Endothelial cell of hepatic sinusoid (primary cell): ENCODE measurements around the gene PAX6.

Experiments
- in situ Hi-C: cut with HindIII; loops from 2 replicates; pipeline ENCODE4 v1.10.0; 2017; ENCODE audit warnings: low sequenced_read_pairs

Gene PAX6

DNA sequence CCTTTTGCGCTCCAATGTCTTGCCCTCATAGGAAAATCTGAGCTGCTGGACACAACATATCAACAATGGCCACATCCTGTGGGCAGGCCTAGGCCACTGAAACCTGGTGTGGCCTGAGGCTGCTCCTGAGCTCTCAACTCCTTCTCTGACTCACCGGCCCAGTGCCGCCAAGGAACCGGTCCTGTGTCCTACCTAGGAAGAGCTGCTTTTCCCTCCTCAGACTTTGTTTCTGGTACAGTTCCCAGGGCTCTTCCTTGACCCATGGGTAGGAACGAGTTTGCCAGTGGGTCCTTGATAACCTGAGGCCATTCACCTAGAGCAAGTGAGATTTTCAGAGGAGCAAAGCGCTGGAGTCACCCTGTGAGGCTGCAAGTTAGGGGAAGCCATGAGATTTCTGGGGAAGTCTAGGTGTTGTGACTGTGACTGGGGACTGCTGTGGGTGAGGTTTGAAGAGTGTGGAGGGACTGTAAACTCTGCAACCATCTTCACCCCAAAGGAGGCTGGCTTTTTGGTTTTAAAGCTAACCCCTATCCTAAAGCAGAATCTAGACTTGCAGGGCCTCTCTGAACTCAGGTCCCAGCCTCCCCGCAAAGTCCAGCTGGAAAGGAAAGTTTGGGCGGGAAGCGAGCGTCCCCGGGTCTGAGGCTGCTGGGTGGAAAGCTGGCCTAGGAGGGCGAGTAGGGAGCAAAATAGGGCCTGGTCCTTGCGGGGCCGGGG is 12.0 kb upstream of the PAX6 start:
- in situ Hi-C loops: no loop called here

DNA sequence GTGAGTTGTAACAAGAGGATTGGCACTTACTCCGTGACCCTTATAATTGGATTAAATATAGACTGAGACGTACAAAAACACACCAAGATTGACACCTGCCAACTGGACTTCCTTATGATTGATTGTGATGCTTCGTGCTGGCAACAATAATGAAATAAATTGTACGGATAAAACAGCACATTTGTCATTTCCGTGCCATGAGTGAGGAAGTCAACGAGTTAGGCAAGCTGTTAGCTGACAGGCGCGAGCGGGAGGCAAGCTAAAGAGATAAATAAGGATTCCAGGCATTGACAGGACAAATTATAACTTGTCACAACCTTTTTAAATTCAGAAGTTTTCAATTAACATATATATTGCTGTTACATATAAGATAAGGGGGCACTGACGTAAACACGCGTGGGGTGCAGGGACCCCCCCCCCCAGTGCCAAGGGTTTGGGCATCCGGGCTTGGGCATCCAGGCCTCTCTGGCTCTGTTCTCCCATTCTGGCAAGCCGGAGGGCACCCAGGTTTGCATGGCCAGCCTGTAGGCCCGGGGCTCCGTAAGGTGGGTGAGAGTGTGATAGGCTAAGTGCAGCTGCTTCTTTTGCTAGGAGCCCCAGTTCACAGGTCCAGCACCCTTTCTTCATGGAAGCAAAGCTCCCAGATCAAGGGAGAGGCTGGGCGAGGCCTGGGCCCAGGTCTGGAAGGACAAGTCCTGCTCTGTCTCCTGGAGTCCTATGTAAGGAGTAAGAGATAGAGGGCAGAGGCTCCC is 11.2 kb upstream of the PAX6 start:
- in situ Hi-C loops: no loop called here

DNA sequence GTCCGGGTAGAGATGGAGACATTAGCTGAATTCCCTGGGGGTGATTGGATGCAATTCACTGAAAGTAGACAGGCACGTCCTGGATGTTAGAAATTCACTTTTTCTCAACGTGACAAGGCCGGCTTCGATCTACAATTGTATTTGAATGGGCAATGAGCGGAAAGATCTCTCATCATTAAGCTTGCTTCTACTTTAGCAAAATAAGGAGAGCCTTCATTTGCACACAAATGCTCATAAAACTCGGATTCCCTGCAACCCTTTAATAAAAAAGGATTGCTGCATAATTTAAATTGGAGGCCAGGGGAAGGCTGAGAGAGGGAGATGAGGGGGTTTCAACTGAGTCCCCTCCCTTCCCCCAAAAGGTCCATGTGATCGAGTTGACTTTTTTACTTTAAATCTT is 10.6 kb upstream of the PAX6 start:
- in situ Hi-C loops: no loop called here

DNA sequence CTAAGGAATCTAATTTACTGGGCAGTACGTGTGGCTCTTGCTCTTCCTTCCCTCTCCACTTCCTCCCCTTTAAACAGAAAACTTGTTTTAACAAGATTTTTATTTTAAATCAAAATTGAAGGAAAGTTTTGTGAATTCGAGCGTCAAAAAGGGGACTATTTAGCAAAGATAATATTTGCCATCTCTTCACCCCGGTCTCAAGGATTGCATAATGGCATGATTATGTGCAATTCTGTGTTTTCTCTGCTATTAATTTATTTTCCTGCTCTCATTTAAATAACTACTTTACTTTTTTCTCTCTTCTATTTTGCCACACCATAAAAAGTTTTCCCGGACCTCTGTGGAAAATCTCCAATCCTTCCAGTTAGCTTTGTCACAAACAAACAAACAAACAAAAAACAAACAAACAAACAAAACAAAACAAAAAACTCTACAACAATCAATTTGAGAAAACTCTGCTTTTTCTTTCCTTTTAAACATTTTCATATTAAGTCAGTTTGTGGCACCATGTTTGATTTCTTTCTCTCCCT is 10.2 kb upstream of the PAX6 start:
- in situ Hi-C loops: no loop called here

DNA sequence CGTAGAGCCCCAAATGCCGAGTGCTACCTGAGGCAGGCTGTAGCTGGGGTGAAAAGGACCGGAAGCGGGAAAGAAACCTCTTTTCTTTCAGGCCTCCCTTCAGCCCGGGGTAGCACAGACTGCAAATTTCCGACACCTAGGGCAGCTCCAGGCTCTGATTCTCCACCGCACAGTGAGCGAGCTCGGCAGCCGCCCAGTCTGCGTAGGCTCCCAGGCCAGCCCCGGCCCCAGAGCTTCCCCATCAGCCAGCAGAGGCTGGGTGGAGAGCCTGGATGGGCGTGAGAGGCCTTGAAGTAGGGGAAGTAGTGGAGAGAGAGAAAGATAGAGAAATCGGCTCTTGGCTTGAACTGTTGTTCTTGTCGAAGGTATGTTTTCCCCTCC is 9.3 kb upstream of the PAX6 start:
- in situ Hi-C loops: no loop called here

DNA sequence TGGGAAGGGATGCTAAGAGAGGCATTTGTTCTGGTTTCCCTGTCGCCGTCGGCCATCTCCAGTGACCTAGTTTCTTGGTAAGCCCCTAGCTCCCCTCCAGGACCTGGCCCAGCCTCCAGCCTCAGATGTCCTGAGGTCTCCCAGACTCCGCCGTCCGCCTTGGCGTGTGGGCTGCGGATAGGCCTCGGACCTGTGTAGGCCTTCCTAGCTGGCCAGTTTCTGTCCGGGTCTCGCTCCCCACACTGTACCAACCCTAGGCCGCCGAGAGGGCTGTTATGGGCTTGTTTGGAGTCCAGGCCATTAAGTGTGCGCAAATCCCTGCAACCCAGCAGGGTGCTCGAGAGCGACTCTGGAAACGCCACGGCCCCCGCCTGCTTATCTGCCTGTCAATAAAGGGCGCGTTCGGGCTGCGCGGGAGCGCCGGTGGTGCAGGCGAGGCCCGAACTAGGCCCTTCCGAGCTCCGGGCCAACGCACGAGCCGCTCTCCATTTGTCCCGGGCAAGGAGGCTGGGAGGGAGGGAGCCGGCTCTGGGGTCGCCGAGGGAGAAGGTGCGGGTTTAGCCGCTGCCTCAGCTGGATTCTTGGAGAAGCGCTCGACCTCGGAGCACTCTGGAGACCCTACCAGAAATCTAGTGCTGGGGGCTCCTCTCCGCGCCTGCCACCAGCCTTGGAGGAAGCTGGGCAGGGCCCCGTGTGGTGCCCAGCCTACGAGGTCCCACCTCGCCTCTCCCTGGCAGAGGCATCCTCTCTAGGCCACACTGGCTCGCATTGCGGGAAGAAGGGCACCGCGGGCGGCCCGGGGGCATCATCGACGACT is 8.7 kb upstream of the PAX6 start:
- in situ Hi-C loops: no loop called here

DNA sequence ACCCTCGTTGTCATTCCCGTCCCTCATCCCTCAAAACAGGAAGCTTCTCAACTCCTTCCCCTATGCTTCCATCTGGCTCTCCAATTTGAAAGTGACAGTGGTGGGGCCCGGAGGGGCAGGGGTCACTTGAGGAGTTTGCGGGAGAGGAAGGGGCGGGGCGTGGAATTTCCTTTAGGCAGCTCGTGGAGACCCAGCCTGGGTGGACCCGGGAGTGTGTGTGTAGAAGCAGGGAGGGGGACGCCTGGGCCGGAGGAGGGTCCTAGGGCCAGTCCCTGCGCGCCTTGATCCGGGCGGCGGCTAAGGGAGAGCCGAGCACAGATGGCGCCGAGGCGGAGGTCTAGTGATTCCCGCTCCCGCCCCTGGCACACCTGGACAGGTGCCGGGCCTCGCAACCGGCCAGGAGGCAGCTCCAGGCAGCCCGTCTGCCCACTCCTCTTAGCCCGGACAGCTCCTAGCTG is 7.8 kb upstream of the PAX6 start:
- in situ Hi-C loops: no loop called here

DNA sequence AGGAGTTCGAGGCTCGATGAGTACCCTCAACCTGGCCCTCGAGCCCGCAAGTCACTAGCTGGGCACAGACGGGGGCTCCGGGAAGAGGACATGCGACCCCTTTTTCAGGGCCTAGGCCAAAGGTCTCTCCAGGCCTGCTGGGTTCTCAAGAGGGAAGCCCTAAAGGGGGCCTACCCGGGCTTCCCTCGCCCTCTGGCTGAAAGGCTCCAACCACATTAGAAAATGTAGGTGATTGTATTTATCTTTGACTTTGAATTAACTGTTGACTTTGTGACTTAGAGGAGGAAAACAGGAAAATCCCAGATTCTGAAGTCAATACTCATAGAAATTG is 7.3 kb upstream of the PAX6 start:
- in situ Hi-C loops: no loop called here

DNA sequence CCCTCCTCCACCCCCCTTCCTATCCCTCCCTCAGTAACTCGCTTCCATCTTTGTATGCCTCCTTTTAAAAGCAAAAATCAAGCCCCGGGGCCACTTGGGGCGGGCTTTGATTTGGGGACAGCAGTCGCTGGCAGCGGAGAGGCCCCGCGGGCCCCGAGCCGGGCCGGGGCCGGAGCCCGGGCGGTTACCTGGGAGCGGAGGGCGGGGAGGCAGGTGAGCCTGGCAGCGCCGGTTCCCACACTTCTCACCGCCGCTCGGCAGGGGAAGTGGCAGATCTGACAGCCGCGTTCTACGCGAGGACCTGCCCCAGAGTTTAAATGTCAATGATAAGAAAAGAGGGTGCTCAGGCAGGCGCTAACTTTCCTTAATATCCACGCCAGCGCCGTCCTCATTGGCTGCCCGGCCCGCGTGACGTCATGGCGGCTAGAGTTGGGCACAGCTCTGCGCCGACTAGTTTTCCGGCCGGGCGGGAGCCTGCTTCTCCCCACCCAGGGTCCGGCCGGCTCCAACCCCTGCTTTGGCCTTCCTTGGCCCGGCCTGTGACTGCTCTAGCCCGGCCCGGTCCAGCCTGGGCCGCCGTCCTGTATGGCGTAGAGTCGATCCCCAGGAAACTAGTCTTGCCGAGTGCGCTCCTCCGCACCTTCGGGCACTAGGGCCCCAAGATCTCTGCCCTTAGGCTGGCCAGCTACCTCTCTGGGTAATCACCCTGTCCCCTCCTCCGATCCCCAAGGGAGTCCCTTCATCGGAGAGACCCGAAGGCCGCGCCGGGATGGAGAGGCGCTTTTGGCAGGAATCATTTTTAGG is 6.7 kb upstream of the PAX6 start:
- in situ Hi-C loops: no loop called here

DNA sequence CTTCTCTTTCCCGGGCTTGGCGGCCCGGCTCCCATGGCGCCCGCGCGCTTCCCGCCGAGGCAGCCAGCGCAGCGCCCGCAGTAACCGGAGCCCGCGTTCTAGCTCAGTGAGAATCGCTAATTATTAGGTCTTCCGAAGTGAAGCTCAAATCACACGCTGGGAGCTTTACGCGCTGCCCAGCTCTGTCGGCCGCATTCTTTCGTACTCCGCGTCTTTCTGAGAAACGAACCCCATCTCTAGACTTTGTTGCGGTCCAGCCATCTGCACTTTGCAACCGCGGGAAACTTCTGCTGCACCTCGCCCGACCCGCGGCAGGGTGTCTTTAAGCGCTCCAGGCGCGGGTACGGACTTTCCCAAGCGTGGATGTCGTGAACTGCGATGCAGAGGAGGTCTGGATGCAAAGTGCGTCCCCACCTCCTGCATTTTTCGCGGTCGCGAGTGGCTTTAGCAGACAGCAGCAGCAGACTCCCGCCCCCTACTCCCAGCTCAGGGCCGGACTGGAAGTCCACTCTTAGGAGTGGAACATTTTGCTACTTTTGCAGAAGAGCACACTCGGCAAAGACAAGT is 6.0 kb upstream of the PAX6 start:
- in situ Hi-C loops: no loop called here

DNA sequence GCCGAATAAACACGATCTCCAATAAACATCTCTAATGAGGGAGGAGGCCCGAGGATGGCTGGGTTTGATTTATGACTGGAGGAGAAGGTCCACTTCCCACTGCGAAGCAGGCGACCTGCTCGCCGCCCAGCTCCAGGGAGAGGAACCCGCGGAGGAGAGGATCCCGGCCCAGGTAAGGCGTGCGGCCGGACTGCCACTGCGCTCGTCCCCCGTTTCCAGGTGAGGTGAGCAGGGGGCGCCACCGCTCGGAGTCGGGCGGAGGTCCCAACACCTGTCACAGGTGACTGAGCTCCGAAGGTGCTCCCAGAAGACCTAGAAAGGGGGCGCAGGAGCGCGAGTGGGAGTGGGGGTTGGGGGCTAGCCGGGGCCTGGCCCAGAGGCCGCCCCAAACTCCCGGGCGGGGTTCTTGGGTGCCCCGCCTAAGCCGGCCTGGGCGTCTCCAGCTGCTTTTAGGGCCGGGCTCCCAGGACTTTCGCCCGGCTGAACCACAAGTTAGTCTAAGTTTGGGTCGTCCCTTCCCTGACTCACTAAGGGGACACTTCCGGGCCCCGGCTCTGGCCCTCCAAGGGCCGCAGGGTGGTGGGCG is 5.4 kb upstream of the PAX6 start:
- in situ Hi-C loops: no loop called here

DNA sequence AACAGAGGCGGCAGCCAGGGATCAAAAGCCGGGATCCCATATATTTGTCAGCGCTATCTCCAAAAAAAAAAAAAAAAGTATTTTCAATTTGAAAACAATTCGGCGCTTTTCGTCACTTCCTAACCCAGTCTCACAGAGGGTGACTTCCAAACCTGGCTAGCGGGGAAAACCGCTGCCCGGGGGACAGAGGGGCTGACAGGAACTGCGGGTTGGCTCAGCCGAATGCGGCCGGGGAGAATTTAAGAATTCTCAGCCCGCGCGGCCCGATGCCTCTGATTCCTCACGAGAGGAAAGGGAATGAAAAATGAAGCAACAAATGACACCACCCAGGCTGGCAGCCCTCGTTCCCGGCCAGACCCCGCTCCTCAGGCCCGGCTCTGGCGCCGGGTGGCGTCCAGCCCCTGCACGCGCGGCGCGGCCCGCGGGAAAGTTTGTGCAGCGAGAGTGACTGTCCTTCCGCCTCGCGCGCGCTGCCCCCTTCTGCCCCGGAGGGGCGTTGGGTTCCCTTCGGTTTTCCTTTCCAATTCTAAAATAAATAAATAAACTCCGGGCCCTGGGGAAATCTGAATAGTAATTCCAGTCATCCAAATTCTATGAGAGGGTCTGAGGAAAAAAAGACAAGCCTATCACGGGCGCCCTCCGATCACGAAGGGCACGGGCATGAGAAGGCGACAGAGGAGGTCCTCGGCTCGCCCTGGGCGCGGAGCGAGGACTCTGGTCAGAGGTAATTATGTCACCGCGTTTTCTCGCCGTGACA is 4.8 kb upstream of the PAX6 start:
- in situ Hi-C loops: no loop called here

DNA sequence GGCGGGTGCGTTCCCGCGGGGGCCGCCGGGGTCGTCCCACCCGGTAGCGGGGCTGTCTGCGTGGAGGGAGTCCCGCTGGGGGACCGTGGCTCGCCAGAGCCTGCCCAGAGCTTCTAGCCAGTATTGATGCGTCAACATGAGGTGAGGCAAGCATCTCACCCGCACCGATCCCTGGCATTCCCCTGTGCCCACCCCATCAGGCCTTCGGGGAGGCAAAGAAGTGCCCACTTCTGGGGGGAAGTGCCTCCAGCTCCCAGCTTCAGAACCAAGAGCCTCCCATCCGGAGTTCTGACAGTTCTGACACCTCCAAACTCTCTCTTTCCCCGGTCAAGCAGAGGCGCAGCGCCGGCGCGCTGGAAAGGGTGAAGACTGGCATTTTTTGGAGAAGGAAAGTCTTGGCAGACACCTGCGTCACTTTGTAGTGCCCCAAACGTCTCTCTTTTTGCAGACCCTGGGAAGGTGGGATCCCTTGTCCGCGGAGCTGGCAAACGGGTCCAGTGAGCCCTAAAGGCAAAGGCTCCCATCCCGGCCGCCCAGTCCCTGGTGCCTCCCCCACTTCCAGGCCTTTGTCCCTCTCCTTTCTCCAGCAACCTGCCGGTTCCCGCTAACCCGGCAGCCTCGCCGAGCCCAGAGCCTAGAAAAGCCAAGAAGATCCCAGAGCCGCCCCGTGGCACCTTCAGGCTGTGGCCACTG is 3.2 kb upstream of the PAX6 start:
- in situ Hi-C loops: no loop called here

DNA sequence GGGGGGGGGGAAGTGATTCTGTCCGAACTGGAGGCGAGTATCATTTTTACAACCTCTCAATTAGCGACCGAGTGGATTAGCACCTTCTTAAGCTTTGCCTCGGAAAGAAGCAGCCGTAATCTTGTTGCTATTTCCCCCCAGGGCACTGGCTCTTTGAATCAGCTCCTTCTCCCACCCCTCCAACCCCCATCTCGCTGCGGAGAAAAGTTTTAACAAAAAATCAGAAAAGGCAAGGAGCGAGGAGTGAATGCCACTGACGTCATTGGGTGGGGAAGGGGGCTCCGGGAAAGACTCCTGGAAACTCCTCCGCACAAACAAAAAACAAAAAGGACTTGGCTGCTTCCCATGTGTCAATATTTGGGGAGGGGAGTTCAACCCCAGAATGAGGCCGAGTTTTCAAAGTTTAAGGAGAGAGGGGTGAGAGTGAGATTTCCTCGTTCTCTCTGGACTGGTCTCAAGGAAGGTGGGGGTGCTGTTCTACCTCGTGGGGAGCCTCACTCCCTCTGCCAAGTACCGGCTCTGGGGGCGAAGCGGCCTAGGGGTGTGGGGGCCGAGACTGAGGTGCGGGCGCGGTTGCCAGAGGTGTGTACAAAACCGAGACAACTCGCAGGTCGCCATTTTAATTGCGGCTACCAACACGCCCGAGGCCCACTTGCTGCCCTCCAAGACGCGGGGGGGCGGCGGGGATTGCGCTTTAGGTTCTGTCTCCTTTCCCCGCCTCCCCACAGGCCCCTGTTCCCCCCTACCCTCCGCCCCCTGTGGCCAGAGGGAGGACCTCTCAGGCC is 2.5 kb upstream of the PAX6 start:
- in situ Hi-C loops: no loop called here

DNA sequence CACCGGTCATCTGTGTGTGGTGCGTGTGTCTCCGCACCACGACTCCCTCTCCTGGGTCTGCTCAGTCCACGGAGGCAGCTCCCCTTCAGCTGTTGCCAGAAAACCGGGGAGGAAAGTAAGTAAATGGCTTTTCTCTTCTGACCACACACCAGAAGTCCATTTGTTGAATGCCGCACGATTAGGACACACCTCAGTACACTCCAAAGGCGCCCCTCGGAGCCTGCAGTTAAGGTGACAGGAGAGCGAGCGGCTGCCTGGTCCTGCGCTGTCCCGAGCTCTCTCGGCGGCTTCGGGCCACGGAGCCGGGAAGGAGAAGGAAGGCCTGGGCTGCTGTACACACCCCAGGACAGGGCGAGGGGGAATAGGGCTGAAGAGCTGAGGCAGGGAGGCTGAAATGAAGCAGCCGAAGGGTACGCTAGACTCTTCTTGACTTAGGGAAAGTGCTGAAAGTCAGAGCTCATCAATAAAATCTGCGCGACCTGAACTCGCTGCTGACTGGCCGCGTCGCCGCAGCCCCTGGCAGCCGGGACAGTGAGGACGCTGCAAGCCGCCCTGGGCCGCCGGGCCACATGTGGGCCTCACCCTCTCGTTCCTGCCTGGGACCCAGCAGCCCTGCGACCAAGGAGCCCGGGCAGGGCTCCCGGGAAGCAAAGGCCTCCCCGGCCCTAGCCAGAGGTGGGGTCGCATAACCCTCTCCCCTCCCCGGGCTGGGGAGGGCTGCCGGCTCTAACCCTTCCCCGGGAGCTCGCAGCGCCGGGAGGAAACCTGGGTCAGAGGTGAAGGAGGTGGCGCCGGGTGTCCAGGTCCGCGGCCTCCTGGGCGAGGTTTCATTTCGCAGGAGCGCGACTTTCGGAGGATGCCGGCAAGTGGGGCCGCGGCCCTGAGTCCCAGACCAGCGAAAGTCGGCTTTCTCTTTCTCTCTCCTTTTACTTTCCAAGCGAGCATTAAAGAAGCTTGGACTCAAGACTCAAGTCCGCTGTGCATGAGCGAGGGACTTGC is 1.6 kb upstream of the PAX6 start:
- in situ Hi-C loops: no loop called here

DNA sequence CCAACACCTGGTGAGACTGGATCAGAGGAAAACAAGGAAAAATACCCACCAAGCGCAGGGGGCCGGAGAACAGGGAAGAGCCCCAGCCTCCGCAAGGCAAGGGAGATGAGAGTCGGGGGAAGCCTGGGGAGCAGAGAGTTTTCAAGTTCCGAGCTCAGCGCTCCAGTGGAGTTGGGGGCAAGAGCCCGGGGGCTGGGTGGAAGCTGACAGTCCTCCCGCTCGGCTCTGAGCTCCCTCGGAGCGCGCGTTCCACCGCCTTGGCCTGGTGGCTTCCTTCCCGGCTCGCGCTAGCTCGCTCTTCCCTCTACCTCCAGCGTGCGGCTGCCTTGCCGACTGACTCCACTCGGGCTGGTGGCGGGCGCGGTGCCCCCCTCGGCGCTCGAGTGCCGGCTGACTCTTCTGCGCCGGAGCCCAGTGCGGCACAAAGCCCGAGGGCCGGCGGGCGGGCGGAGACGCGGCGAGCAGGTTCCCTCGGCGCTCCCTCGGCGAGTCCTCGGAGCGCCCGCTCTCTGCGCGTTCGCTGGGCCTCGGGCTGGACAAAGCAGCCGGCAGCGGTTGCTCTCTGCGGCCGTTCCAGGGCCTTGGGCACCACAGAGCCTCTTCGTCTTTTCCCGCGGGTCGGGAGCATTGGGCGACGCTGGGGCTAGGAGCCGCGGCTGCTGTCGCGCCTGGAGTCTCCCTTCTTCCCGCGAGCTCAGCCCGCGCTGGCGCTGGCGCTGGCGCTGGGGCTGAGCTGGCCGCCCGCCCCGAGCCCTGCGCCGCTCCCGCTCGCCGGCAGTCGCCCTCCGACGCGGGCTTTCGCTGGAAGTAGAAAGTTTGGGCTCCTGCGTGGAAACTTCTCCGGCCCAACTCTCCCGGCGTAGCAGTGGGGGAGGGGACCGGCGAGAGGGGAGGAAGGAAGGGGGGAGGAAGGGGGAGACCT is 1.0 kb downstream of the PAX6 start:
- in situ Hi-C loops: no loop called here
